ENCODE measurements around the gene ABL2. TPM values are rescaled to one million over a fixed set of nuclear protein-coding genes. Genes with fewer than 3 reads are reported as not detected.
"Not testable (repeated sequence)": the region's sequence is repeated elsewhere in the genome, so short reads cannot be mapped to it uniquely, and the experiment has no call there.

Gene ABL2
- total RNA-seq, 1 experiment from 2014 or later = 27.9 TPM

DNA sequence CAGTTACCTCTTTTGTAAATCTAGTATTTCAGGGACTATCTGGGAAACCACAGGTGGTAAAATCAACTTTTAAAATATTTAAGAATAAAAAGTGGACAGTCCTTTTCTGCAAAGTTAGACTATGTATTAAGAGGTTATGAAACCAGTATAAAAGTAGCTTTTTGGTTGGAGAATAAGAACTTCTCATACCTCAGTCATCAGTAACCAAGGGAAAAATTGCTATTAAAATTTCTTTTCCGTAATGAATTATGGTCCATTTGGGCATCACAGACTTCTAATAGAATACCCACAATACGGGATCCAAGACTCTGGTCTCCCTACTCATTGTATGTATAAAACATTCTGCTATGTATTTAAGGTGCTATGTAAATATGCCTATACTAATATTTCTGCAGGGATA lies 51.9 kb downstream of the ABL2 start:
- POLR2A ChIA-PET (ENCODE audit: low non-redundant PET) = no interaction called here
- H3K4me1 ChIP-seq (ENCODE audit: insufficient read depth, low read length, poor library complexity, severe bottlenecking) = peaks cover 19% of the 10 kb centered on the region
- H3K27ac ChIP-seq (ENCODE audit: low read depth, low read length, poor library complexity, severe bottlenecking) = no peak overlapping the region
- no peaks in the 10 kb centered on the region for H3K27me3 ChIP-seq (replicated peaks; ENCODE audit: insufficient read depth, low read depth, low read length, poor library complexity)
- DNase-seq (ENCODE audit: low spot score) = no peak
- no peaks in the 10 kb centered on the region for H3K9me3 ChIP-seq (ENCODE audit: low read depth, low read length, poor library complexity, severe bottlenecking)
- no peak overlapping the region for H3K4me3 ChIP-seq (ENCODE audit: low read depth, low read length, poor library complexity, severe bottlenecking)
- BruUV-seq (replicated peaks) = no TSS peak
- H3K36me3 ChIP-seq (ENCODE audit: insufficient read depth, low read length, poor library complexity, severe bottlenecking) = no peaks in the 10 kb centered on the region
- CTCF ChIA-PET = no interaction called here
- TF ChIP-seq, protein P1, sequence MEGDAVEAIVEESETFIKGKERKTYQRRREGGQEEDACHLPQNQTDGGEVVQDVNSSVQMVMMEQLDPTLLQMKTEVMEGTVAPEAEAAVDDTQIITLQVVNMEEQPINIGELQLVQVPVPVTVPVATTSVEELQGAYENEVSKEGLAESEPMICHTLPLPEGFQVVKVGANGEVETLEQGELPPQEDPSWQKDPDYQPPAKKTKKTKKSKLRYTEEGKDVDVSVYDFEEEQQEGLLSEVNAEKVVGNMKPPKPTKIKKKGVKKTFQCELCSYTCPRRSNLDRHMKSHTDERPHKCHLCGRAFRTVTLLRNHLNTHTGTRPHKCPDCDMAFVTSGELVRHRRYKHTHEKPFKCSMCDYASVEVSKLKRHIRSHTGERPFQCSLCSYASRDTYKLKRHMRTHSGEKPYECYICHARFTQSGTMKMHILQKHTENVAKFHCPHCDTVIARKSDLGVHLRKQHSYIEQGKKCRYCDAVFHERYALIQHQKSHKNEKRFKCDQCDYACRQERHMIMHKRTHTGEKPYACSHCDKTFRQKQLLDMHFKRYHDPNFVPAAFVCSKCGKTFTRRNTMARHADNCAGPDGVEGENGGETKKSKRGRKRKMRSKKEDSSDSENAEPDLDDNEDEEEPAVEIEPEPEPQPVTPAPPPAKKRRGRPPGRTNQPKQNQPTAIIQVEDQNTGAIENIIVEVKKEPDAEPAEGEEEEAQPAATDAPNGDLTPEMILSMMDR (conservative IDR thresholded peaks at IDR 0.05; ENCODE audit: low read depth, low read length) = no peak
- no peak for TF ChIP-seq EZH2 (IDR thresholded peaks at IDR 0.05; ENCODE audit: borderline replicate concordance, low read depth, low read length, poor library complexity, severe bottlenecking)
- intact Hi-C loops (cut with micrococcal nuclease; ENCODE audit: unreplicated experiment) = loop anchor here (5.0 kb wide), 1 partner anchor 50 kb away; no protein-coding TSS in a partner anchor

- H3K9me3 ChIP-seq (ENCODE audit: low read depth, low read length, poor library complexity, severe bottlenecking) = no peaks in the 10 kb centered on the region
- H3K27ac ChIP-seq (ENCODE audit: low read depth, low read length, poor library complexity, severe bottlenecking) = no peak overlapping the region
Measured at GRCh38 chr1:179177182-179177581, 52.3 kb downstream of the ABL2 start.

DNA sequence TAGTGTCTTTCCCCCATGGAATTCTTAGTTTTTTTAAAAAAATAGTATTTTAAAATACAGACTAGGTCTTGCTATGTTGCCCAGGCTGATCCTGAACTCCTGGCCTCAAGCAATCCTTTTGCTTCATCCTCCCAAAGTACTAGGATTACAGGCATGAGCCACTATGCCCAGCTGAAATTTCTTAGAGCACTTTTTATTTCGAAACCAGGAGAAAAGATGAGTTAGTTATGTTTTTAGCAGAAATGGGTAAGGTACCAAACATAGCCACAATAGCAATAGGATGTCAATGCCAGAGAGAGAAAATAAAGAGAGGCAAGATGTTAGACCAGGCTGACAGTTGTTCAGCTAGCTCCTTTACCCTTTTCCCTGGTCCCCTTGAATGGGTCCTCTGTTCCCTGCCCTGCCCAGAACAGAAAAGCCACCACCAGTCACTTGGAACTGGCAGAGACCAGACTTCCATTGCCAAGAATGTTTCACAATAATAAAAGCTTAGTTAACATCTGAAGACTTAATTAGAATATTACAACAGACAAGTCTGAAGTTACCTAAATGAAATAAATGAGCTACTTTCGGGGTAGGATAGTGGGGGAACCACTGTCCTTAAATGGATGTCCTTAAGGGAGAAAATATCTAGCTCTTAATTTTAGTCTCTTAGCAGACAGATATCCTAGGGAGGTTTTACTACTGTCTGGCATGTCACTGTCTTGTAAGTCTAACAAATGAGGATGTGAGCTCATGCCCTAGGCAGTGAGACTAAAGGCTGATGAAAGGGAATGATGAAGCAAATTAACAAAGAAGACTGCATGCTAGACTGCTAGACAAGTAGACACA lies 54.3 kb downstream of the ABL2 start:
- ChIA-PET POLR2A (ENCODE audit: low non-redundant PET) (interaction anchor here (0.5 kb wide), 2 partner anchors 80 to 1134 kb away, joined by 3 to 4 read pairs; no protein-coding TSS in a partner anchor), CTCF (interaction anchor here (0.6 to 1.1 kb wide), 3 partner anchors 28 to 58 kb away, joined by 3 to 4 read pairs (median 4); no protein-coding TSS in a partner anchor)
- intact Hi-C loops (cut with micrococcal nuclease; ENCODE audit: unreplicated experiment) = loop anchor here (5.0 kb wide), 1 partner anchor 48 kb away; no protein-coding TSS in a partner anchor
- DNase-seq (ENCODE audit: low spot score) = peak; percentile 85
- no TSS peak for BruUV-seq (replicated peaks)
- Histone ChIP-seq H3K4me3 (ENCODE audit: low read depth, low read length, poor library complexity, severe bottlenecking) (no peak overlapping the region), H3K27me3 (replicated peaks; ENCODE audit: insufficient read depth, low read depth, low read length, poor library complexity) (no peaks in the 10 kb centered on the region), H3K9me3 (ENCODE audit: low read depth, low read length, poor library complexity, severe bottlenecking) (no peaks in the 10 kb centered on the region), H3K27ac (ENCODE audit: low read depth, low read length, poor library complexity, severe bottlenecking) (no peak overlapping the region), H3K4me1 (ENCODE audit: insufficient read depth, low read length, poor library complexity, severe bottlenecking) (peaks cover 21% of the 10 kb centered on the region), H3K36me3 (ENCODE audit: insufficient read depth, low read length, poor library complexity, severe bottlenecking) (no peaks in the 10 kb centered on the region)
- no peak for TF ChIP-seq EZH2 (IDR thresholded peaks at IDR 0.05; ENCODE audit: borderline replicate concordance, low read depth, low read length, poor library complexity, severe bottlenecking)
- TF ChIP-seq, protein P1 (conservative IDR thresholded peaks at IDR 0.05; ENCODE audit: low read depth, low read length) = no peak

More at GRCh38 chr1:179177182-179177581, 52.3 kb downstream of the ABL2 start:
- ChIA-PET CTCF (no interaction called here), POLR2A (ENCODE audit: low non-redundant PET) (no interaction called here)
- no TSS peak for BruUV-seq (replicated peaks)
- H3K27me3 ChIP-seq (replicated peaks; ENCODE audit: insufficient read depth, low read depth, low read length, poor library complexity) = no peaks in the 10 kb centered on the region
- no peak for TF ChIP-seq EZH2 (IDR thresholded peaks at IDR 0.05; ENCODE audit: borderline replicate concordance, low read depth, low read length, poor library complexity, severe bottlenecking)
- TF ChIP-seq, protein P1 (conservative IDR thresholded peaks at IDR 0.05; ENCODE audit: low read depth, low read length) = no peak
- no peak overlapping the region for H3K4me3 ChIP-seq (ENCODE audit: low read depth, low read length, poor library complexity, severe bottlenecking)
- intact Hi-C loops (cut with micrococcal nuclease; ENCODE audit: unreplicated experiment) = loop anchor here (5.0 kb wide), 1 partner anchor 50 kb away; no protein-coding TSS in a partner anchor
- H3K4me1 ChIP-seq (ENCODE audit: insufficient read depth, low read length, poor library complexity, severe bottlenecking) = peaks cover 19% of the 10 kb centered on the region
- H3K36me3 ChIP-seq (ENCODE audit: insufficient read depth, low read length, poor library complexity, severe bottlenecking) = no peaks in the 10 kb centered on the region
- DNase-seq (ENCODE audit: low spot score) = no peak

DNA sequence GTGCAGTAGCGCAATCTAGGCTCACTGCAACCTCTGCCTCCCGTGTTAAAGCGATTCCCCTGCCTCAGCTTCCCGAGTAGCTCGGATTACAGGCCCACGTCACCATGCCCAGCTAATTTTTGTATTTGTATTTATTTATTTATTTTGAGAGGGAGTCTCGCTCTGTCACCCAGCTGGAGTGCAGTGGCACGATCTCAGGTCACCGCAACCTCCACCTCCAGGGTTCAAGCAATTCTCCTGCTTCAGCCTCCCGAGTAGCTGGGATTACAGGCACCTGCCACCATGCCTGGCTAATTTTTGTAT lies 59.1 kb downstream of the ABL2 start:
- intact Hi-C loops (cut with micrococcal nuclease; ENCODE audit: unreplicated experiment); H3K27me3 ChIP-seq (replicated peaks; ENCODE audit: insufficient read depth, low read depth, low read length, poor library complexity); H3K9me3 ChIP-seq (ENCODE audit: low read depth, low read length, poor library complexity, severe bottlenecking); H3K27ac ChIP-seq (ENCODE audit: low read depth, low read length, poor library complexity, severe bottlenecking); H3K36me3 ChIP-seq (ENCODE audit: insufficient read depth, low read length, poor library complexity, severe bottlenecking); BruUV-seq (replicated peaks); H3K4me3 ChIP-seq (ENCODE audit: low read depth, low read length, poor library complexity, severe bottlenecking); CTCF ChIA-PET; DNase-seq (ENCODE audit: low spot score): not testable (repeated sequence)
- POLR2A ChIA-PET (ENCODE audit: low non-redundant PET) = interaction anchor here (0.5 kb wide), 1 partner anchor 48 kb away, joined by 5 read pairs; no protein-coding TSS in a partner anchor
- H3K4me1 ChIP-seq (ENCODE audit: insufficient read depth, low read length, poor library complexity, severe bottlenecking) = peaks cover 26% of the 10 kb centered on the region

Measured in A673 (cell line).